ENCODE results near the gene NELL1.

- peak in 7 of 11 experiments; percentile 11 to 59 (median 44) for TF ChIP-seq CTCF (IDR thresholded peaks at IDR 0.05 in 8 of 11, conservative IDR thresholded peaks at IDR 0.05 in 3 of 11)
- TF ChIP-seq POLR2AphosphoS5 (IDR thresholded peaks at IDR 0.05), result no peak
These were observed 842.6 kb downstream of the NELL1 start for GRCh38 chr11:21511835-21512440.

Measured in spleen (tissue), 7 donors.